Hypothalamus (tissue), 51 donors: Measurements from ENCODE around the gene AKT3.

ENCODE experiments used
- DNase-seq, 51 donors: peaks; one replicate each; lab custom pipeline; 2025; lab: John Stamatoyannopoulos, UW

Gene AKT3

DNA sequence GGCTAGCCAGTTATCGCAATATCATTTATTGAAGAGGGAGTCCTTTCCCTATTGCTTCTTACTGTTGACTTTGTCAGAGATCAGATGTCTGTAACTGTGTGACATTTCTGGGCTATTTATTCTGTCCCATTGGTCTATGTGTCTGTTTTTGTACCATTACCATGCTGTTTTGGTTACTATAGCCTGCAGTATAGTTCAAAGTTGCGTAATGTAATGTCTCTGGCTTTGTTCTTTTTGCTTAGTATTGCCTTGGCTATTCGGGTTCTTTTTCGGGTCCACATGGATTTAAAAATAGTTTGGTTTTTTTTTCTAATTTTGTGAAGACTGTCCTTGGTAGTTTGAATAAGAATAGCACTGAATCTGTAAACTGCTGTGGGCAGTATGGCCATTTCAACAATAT, 320.5 kb downstream of the AKT3 start:
- no peak for DNase-seq

- DNase-seq: no peak
Measured at GRCh38 chr1:243528459-243529121, 321.5 kb downstream of the AKT3 start.

GRCh38 chr1:243526180-243526579, 323.9 kb downstream of the AKT3 start:
- peak in 1 of 51 donors; percentile 8 for DNase-seq

- no peak for DNase-seq
Measured at GRCh38 chr1:243525085-243525487, 325.0 kb downstream of the AKT3 start.

DNA sequence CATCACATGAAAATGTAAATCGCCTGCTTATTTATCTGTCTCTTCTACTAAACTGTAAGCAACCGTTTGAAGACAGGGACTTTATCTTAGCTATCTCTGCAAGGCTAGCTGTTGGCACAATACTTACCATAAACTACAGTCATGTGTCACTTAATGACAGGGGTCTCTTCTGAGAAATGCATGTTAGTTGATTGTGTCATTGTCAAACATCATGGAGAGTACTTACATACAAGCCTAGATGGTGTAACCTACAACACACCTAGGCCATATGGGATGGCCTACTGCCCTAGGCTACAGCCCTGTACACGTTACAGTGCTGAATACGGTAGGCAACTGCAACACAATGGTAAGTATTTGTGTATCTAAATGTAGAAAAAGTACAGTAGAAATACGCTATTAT, 326.3 kb downstream of the AKT3 start:
- no peak for DNase-seq

GRCh38 chr1:243520831-243521230, 329.2 kb downstream of the AKT3 start:
- DNase-seq: no peak

DNA sequence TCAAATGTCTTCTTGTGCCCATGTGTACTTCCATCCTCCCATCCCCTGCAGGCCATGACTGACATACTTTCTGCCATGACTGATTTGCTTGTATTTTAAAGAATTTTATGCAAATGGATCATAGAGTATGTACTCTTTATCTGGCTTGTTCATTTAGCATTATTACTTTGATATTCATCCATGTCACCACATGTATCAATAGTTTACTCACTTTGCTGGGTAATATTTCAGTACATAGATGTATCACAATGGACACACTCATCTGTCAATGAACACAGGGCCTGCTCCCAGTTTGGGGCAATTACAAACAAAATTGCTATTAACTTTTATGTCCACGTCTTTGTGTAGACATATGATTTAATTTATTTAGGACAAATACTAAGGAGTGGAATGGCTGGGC, 335.1 kb downstream of the AKT3 start:
- DNase-seq: no peak

- no peak for DNase-seq
Measured at GRCh38 chr1:243513726-243514491, 336.1 kb downstream of the AKT3 start.

- DNase-seq: no peak
Measured at GRCh38 chr1:243510928-243511327, 339.1 kb downstream of the AKT3 start.

DNA sequence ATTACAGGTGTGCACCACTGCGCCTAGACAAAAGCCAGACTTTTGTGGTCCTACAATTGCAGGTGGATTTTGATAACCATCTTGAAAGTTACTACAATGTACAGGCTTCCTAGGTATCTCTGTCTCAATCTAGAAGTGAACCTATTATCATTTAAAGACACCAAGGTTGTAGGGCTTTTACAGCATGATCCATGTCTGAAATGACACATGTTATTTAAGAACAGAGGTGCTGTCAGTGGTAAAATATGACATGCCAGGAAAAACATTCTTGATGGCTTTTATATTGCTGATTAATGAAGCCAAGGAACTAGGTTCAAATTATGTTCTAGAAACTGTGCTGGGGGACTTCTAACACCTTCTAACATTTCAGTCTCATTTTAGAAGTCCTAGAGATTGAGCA, 341.1 kb downstream of the AKT3 start:
- no peak for DNase-seq

GRCh38 chr1:243508303-243508713, 341.7 kb downstream of the AKT3 start:
- peak in 4 of 51 donors; percentile 30 to 69 (median 41) for DNase-seq

DNA sequence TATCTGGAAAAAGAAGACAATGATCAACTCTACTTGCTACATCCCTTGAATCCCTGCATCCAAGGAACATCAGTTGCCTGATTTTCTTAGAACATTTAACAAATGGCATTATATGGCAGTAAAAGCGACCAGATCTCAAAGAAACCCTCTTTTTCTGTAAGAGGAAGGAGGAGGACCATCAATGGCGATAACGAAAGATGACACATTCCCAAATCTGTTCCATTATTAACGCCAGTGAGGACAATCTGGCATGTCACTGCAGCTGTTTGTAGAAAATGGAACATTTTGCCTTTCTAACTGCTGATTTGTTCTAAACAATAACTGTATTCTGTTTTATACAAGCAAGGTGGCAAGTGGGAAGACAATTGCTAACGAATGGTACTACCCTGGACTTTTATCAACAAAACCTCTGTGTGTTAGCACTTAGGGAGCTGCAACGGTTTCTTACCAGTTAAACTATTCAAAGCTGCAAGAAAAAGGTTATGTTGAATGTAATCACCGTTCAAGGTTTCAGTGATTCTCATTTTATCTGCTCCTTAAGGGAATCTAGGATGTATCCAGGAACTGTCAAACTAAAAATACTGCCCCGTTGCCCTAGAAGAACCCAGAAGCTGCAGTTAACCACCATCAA, 342.3 kb downstream of the AKT3 start:
- peak in 2 of 51 donors; percentile 55 to 69 for DNase-seq

DNA sequence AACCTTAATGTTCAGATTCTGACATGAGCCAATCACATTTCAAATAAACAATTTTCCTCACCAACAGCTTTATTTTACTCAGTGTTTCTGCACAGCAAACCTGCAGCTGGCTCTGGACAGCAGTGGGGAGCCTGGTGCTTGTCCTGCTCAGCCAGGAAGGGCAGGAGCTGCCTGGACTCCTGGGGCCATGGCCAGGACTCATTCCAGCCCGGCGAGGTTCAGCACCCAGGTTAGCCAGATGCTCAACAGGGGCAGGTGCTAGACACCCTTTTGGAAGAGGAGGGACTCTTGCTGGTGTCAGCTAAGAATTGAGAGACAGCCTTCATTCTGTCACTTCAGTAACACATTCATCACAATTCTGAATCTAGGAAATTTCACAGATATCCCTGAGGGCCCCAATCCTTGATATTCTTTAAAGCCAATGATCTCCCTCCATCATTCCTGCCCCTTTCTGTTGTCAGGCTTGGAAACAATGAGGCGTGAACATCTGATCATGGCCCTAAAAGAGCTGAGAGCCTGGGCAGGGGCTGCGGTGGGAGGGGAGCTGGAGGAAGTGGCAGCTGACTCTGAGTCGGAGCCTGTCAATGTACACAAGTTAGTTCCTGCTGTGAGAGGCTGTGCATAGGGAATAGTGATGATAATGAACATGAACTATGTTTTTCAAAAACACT, 342.9 kb downstream of the AKT3 start:
- peak in 8 of 51 donors; percentile 19 to 65 (median 34) for DNase-seq

DNA sequence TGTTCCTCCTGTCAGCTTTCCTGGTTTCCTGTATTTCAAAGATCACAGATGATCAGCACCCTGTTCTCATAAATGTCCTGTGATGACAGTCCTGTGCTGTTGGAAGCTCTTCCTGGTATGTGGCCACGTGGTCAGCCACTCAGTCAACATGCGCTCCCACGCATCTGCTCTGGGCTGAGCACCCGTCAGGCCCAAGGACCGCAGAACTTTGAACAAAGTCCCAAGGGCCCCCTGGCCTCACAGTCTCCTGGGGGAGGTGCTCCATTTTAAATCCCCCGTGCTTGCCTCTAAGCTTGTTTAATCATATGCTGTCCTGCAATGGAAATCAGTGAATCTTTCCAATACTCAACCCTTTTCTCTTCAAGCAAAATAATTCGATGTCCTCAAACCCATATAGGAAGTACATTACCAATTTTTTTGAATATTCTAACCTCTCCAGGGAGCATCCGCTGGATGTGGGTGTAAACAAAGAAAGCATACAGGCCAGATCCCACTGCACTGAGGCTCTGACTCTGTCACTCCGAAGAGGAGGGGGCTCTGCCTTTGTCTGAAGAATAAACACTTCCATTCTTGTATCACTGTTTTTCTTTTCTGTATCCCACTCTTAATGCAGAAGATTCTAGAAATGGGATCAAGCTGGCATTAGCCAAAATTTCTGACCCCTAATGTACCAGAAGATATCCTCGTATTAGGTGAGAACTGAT, 343.9 kb downstream of the AKT3 start:
- peak in 9 of 51 donors; percentile 11 to 45 (median 31) for DNase-seq

- no peak for DNase-seq
Measured at GRCh38 chr1:243503155-243503554, 346.9 kb downstream of the AKT3 start.

GRCh38 chr1:243501002-243501401, 349.0 kb downstream of the AKT3 start:
- DNase-seq: peak in 5 of 51 donors; percentile 23 to 38 (median 29)

- no peak for DNase-seq
Measured at GRCh38 chr1:243500512-243500911, 349.5 kb downstream of the AKT3 start.

- no peak for DNase-seq
Measured at GRCh38 chr1:243499711-243500110, 350.3 kb downstream of the AKT3 start.

DNA sequence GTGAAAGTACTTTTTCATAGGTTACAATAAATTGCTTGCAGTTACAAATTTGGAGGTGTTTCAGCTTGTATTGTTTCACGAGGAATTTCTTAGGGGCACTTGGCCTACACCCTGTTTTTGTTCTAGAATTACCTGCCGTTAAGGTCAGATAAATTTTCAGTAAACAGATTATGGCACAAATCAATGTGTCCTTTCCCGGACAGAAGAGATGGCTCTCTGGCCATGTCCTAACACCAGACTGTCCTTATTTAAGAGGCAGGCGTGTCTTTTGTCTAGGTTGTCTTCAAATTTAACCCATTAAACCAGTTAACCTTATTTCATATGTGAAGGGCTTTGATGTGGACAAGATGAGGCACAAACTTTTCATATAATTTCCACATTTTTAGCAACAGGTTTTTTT, 350.8 kb downstream of the AKT3 start:
- DNase-seq: no peak

DNA sequence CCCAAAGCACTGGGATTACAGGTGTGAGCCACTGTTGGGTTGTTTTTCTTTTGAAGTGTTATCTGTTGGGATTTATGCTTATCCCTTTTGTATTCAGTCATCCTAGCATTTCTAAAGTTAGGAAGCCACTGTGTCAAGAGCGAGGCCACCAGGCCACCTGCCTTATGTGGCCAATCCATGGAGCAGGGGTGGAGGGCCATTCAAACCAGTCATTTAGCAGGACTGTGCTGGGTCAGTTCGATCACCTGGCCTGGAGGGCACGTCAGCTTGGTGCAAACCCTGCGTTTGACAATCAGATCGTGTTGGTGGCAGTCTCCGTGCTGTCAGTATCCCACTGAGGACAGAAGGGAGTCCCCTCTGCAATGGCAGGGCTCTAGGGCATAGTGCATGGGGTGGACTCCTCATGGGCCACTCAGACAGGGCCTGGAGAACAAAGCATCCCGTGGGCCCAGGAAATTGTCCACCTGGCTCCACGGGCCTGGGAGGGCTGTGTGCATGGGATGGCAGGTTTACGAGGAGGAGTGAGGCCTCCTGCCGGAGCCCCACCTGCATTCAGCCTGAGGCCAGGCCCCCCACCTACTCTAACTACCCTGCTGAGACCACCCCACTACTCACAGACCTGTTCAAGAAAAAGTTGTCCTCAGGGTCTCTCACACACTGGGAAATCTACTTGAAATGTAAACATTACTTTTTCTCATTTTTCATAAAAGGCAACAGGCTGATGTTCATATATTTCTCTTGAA, 351.9 kb downstream of the AKT3 start:
- DNase-seq: no peak
